ENCODE results near the gene COMMD4. TPM values are rescaled to one million over a fixed set of nuclear protein-coding genes. Genes with fewer than 3 reads are reported as not detected.

Gene COMMD4
- total and polyA plus RNA-seq, 2 donors (not counting 1 experiment from before 2014, with no cell fraction given) = 65.9 to 74.9 TPM

- H3K9ac ChIP-seq (ENCODE audit: insufficient read depth, low read length) = no peak overlapping the region
- no peak overlapping the region for H3K4me2 ChIP-seq (ENCODE audit: extremely low read depth, insufficient read depth, low read length)
- H3K79me2 ChIP-seq (ENCODE audit: control insufficient read depth, insufficient read depth, low read length) = no peaks in the 10 kb centered on the region
- H3K4me3 ChIP-seq (replicated peaks in 1 of 4; ENCODE audit: control extremely low read depth in 1 of 4, insufficient read depth in 1 of 4, low read depth in 3 of 4, low read length in 4 of 4) = no peak overlapping the region
- DNase-seq (ENCODE audit: low read depth in 2 of 2) = no peak
- no peak overlapping the region for H2AFZ ChIP-seq (ENCODE audit: low read length)
- no peak overlapping the region for H3K27ac ChIP-seq (ENCODE audit: insufficient read depth, low read length)
- no peaks in the 10 kb centered on the region for H4K20me1 ChIP-seq (ENCODE audit: control insufficient read depth, extremely low read depth, insufficient read depth, low read length)
- H3K4me1 ChIP-seq (ENCODE audit: control insufficient read depth, extremely low read depth, insufficient read depth, low read length) = no peaks in the 10 kb centered on the region
- no peaks in the 10 kb centered on the region for H3K9me3 ChIP-seq (ENCODE audit: control insufficient read depth, insufficient read depth, low read depth, low read length)
- TF ChIP-seq EZH2 (IDR thresholded peaks at IDR 0.05; ENCODE audit: low read length, missing control alignments) (no peak), CTCF (conservative IDR thresholded peaks at IDR 0.05 in 1 of 2, IDR thresholded peaks at IDR 0.05 in 1 of 2; ENCODE audit: low read depth in 1 of 2, low read length in 2 of 2) (no peak)
- H3K36me3 ChIP-seq (ENCODE audit: control insufficient read depth, insufficient read depth, low read length) = peaks cover 2% of the 10 kb centered on the region
- peaks cover 5% of the 10 kb centered on the region for H3K27me3 ChIP-seq (ENCODE audit: control insufficient read depth, insufficient read depth, low read length)
These were observed 14.9 kb downstream of the COMMD4 start for GRCh38 chr15:75350601-75351361.

GRCh38 chr15:75352186-75353080, 16.6 kb downstream of the COMMD4 start:
- H3K9ac ChIP-seq (ENCODE audit: insufficient read depth, low read length) = no peak overlapping the region
- H2AFZ ChIP-seq (ENCODE audit: low read length) = no peak overlapping the region
- H3K27me3 ChIP-seq (ENCODE audit: control insufficient read depth, insufficient read depth, low read length) = peaks cover 5% of the 10 kb centered on the region
- no peaks in the 10 kb centered on the region for H3K9me3 ChIP-seq (ENCODE audit: control insufficient read depth, insufficient read depth, low read depth, low read length)
- H3K4me1 ChIP-seq (ENCODE audit: control insufficient read depth, extremely low read depth, insufficient read depth, low read length) = no peaks in the 10 kb centered on the region
- no peak for DNase-seq (ENCODE audit: low read depth in 2 of 2)
- TF ChIP-seq CTCF (conservative IDR thresholded peaks at IDR 0.05 in 1 of 2, IDR thresholded peaks at IDR 0.05 in 1 of 2; ENCODE audit: low read depth in 1 of 2, low read length in 2 of 2) = no peak
- H3K4me2 ChIP-seq (ENCODE audit: extremely low read depth, insufficient read depth, low read length) = no peak overlapping the region
- no peak overlapping the region for H3K27ac ChIP-seq (ENCODE audit: insufficient read depth, low read length)
- H3K36me3 ChIP-seq (ENCODE audit: control insufficient read depth, insufficient read depth, low read length) = peaks cover 5% of the 10 kb centered on the region
- H4K20me1 ChIP-seq (ENCODE audit: control insufficient read depth, extremely low read depth, insufficient read depth, low read length) = no peaks in the 10 kb centered on the region
- no peak overlapping the region for H3K4me3 ChIP-seq (replicated peaks in 1 of 4; ENCODE audit: control extremely low read depth in 1 of 4, insufficient read depth in 1 of 4, low read depth in 3 of 4, low read length in 4 of 4)
- H3K79me2 ChIP-seq (ENCODE audit: control insufficient read depth, insufficient read depth, low read length) = no peaks in the 10 kb centered on the region

GRCh38 chr15:75353604-75354003, 17.7 kb downstream of the COMMD4 start:
- Histone ChIP-seq H3K27me3 (ENCODE audit: control insufficient read depth, insufficient read depth, low read length) (peaks cover 3% of the 10 kb centered on the region), H3K79me2 (ENCODE audit: control insufficient read depth, insufficient read depth, low read length) (no peaks in the 10 kb centered on the region), H3K27ac (ENCODE audit: insufficient read depth, low read length) (no peak overlapping the region), H3K9me3 (ENCODE audit: control insufficient read depth, insufficient read depth, low read depth, low read length) (no peaks in the 10 kb centered on the region), H3K4me2 (ENCODE audit: extremely low read depth, insufficient read depth, low read length) (no peak overlapping the region), H3K4me1 (ENCODE audit: control insufficient read depth, extremely low read depth, insufficient read depth, low read length) (no peaks in the 10 kb centered on the region), H4K20me1 (ENCODE audit: control insufficient read depth, extremely low read depth, insufficient read depth, low read length) (no peaks in the 10 kb centered on the region), H3K9ac (ENCODE audit: insufficient read depth, low read length) (no peak overlapping the region), H3K36me3 (ENCODE audit: control insufficient read depth, insufficient read depth, low read length) (peaks cover 8% of the 10 kb centered on the region), H2AFZ (ENCODE audit: low read length) (no peak overlapping the region), H3K4me3 (replicated peaks in 1 of 4; ENCODE audit: control extremely low read depth in 1 of 4, insufficient read depth in 1 of 4, low read depth in 3 of 4, low read length in 4 of 4) (no peak overlapping the region)
- TF ChIP-seq EZH2 (IDR thresholded peaks at IDR 0.05; ENCODE audit: low read length, missing control alignments) (no peak), CTCF (conservative IDR thresholded peaks at IDR 0.05 in 1 of 2, IDR thresholded peaks at IDR 0.05 in 1 of 2; ENCODE audit: low read depth in 1 of 2, low read length in 2 of 2) (no peak)
- no peak for DNase-seq (ENCODE audit: low read depth in 2 of 2)

All from fibroblast of lung (primary cell).